HL-60/S4 (cell line): ENCODE measurements around the gene GNG12.

Experiments
- in situ Hi-C: fragments of 300-500 bp; cut with MboI; formaldehyde crosslinking; loops from 2 replicates; pipeline ENCODE4 v1.14.3; 2022; ENCODE audit warnings: low sequenced_read_pairs

Gene GNG12

DNA sequence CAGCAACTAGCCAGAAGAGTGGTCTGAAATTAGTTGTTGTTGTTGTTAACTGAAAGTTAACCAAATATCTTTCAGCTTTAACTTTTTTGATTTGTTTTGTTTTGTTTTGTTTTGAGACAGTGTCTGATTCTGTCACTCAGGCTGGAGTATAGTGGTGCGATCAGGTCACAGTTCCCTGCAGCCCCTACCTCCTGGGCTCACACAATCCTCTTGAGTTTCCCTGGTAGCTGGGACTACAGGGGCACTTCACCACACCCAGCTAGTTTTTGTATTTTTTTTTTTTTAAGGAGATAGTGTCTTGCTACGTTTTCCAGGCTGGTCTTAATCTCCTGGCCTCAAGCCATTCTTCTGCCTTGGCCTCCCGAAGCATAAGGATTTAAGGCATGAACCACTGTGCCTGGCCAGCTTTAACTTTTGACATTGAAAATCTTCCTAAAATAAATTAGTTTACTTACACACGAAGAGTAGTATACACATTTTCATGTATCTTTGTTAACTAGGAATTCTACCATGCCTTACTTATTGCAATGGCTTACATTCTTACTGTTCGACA, 45.0 kb downstream of the GNG12 start:
- in situ Hi-C loops: no loop called here

- in situ Hi-C loops: no loop called here
Observed at GRCh38 chr1:67787746-67788145, 45.5 kb downstream of the GNG12 start.

DNA sequence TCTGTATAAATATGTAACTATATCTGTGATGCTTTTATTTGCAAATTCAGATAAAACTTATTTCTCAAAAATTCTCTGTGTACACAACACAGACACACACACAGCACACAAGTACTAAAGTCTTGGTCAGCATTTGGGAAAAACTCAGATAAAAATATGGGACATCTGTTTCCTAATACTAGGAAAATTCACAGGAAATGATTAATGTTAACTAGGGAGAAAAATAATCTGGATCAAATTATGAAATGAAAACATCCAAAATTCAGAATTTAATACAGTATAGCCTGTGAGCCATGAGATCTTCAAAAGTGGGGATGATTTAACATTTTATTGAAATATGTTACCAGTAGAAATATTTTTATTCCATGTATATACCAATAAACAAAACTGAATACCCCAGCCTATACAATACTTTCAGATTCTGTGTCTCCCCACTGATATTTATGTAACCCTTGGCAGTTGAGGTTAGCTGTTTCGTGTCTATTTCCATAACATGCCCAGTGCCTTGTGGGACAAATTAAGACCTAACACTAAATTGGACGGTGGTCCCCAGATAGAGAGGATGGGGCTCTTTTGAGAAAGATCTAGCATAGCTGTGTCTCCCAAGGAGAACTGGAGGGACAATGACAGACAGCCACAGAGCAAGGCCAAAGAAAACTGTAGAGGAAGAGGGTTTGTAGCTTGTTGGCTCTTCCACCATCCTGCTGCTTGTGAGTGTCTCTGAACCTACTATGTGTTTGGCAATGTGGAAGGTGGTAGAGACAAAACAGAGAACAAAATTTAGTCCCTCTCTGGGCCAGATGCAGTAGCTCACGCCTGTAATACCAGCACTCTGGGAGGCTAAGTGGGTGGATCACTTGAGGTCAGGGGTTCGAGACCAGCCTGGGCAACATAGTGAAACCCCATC, 47.2 kb downstream of the GNG12 start:
- in situ Hi-C loops: no loop called here

GRCh38 chr1:67784545-67785186, 48.6 kb downstream of the GNG12 start:
- in situ Hi-C loops: no loop called here

DNA sequence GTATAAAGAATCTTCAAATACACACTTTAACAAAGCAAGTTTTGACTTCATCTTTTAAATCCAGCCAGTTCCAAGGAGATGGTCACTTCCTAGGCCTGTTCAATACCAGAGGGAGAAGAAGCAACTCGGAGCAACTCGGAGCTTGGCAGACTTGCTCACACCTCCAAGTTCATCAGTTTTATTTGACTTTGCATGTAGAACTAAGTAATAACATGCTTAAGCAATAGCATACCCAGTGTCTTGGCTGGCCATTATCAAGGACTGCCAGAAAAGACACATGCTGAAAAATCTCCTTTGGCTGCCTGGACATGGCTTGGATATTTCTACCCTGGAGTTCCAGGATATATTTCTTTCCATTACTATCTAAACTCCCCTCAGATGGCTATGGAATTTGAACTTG, 52.6 kb downstream of the GNG12 start:
- in situ Hi-C loops: no loop called here

GRCh38 chr1:67777440-67777839, 55.8 kb downstream of the GNG12 start:
- in situ Hi-C loops: no loop called here

DNA sequence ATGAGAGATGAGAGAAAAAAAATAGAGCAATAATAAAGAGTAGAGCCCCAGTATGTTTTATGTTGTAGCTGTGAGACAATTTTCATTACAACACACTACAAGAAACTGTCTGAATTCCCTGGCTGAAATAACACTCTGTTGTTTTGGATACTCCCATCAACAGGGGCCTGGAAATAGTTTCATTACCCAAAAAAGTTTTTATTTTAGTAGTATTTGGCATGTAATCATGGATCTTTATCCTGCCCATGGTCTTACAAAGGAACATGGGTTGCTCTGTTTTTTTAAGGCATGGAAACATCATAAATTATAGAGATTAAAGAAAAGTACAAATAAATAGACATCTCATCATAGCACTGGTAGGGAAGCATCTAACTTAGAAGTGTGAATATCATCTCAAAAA, 56.3 kb downstream of the GNG12 start:
- in situ Hi-C loops: no loop called here

- in situ Hi-C loops: no loop called here
Observed at GRCh38 chr1:67773462-67773861, 59.8 kb downstream of the GNG12 start.

GRCh38 chr1:67771749-67772148, 61.5 kb downstream of the GNG12 start:
- in situ Hi-C loops: no loop called here

DNA sequence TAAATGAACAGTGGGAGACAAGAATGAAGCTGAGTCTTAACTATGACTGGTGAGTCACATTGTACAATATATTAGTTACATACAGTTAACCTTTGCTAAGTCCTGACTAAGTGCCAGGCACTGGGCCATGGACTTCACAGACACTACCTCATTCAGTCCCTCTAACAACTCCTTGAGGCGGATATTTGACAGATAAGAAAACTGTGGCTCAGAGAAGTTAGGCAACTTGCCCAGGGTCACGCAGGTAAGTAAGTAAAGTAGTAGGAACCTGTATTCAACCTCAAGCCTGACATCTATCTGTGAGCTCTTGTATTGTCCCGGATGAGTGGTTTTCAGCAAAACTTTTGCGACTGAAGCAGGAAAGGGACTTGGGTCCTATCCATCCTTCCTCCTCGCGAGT, 62.1 kb downstream of the GNG12 start:
- in situ Hi-C loops: no loop called here

DNA sequence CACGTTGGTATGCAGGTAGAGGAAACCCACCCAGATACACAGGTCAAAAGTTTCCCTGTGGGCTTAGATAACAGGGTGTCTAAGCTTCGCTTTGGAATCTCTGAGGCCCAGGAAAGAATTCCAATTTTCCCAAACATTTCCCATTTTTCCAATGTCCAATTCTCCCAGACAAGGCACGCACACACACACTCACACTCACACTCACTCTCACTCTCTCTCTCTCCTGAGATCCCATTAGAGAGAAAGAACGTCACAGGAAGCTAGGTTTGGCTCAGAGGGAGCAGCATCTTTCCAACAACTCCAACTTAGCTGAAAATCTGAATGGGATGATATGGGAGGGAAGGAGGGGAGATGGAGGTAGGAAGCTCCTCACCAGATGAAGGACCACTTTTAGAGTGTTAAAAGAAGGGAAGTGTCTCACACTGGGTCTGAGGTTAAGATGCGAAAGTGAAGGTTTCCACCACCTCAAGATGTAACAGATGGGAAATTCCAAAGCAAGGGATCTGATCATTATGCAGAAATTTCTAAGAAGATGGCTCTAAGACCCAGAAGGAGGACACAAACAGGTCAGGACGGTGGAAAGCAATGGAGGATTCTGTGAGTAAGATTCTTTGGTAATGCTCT, 63.5 kb downstream of the GNG12 start:
- in situ Hi-C loops: loop anchor here (10.0 kb wide), 1 partner anchor 215 kb away; no protein-coding TSS in a partner anchor

DNA sequence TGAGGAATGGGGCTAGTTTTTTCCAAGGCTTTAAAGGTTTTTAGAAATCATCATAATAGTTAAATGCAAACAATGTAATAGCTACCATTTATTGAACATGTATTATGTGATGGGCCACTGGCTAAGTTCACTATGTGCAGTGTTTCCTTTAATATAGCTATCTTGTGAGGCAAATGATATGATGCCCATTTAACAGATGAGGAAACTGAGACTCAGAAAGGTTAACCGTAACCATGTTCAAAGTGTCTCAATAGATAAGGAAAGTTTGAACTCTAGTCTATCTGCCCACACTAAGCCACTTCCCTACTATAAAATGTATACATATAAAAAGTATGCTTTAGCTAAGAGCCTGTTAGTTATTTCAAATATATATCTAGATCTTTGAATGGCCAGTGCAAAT, 64.8 kb downstream of the GNG12 start:
- in situ Hi-C loops: loop anchor here (10.0 kb wide), 1 partner anchor 214 kb away; no protein-coding TSS in a partner anchor

DNA sequence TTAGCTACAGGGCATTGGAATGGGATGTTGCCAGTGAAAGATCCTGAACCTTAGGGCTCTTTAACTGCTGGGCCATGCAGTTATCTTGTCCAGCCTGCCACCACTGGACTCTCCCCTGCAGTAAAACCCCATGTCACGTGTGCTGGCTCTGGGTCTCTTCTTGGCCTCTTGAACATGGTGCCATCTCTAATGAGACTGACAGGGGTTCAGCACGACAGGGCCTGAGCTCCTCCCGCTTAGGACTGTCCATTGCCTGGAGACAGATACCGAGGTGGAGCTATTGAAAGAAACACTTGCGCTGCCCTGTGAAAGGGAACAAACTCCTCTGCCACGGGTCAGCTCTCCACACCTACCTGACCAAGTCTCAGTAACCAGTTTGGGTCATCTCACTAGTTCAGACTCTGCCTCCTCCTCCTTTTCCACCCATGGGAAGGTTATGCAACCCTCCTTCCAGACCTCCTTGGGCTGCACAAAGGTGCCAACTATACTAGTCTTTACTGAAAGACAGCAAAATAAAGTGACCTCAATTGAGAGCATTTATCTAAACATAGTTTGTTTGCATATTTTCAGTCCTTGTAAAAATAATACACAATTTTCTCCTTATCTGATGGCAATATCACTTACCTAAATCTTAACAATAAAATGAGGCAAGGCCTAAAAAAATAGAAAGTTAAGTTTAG, 66.0 kb downstream of the GNG12 start:
- in situ Hi-C loops: loop anchor here (10.0 kb wide), 1 partner anchor 212 kb away; no protein-coding TSS in a partner anchor

GRCh38 chr1:67766141-67766978, 66.9 kb downstream of the GNG12 start:
- in situ Hi-C loops: loop anchor here (10.0 kb wide), 1 partner anchor 212 kb away; no protein-coding TSS in a partner anchor

DNA sequence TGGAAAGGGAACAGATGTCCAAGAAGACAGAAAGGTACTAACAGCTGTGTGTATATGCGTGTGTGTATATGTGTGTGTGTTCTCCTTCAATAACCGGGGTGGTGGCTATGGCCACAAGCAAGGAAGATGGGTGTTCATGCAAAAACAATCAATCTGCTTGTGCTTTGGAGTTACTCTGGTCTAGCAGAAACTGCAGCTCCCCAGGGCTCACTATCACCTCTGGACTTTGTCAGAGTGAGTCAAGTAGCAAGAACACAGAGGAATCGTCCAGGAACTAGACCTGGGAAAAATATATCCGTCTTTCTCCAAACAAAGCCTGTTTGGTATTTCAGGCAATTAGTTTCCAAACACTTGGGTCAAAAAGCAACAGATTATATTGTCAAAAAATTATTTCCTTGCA, 68.6 kb downstream of the GNG12 start:
- in situ Hi-C loops: loop anchor here (10.0 kb wide), 1 partner anchor 210 kb away; no protein-coding TSS in a partner anchor

GRCh38 chr1:67761730-67762129, 71.5 kb downstream of the GNG12 start:
- in situ Hi-C loops: loop anchor here (10.0 kb wide), 1 partner anchor 207 kb away; no protein-coding TSS in a partner anchor

DNA sequence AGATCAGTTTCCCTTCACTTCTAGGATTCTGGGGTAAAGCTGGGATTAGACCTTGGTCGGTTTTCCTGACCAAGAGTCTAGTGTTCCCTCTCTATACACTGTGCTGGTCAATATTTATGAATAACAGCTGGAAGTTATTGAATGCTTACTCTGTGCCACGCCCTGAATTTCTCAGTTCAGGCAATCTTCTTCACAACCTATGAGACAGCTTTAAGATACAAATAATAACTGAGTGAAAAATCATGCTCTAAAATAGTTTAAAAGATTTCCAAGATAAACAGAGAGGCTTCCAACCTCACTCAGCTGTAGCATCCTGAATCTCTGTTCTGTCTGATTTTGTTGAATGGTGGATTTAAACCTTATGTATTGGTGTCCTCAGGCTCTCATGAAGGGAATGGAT, 72.2 kb downstream of the GNG12 start:
- in situ Hi-C loops: loop anchor here (10.0 kb wide), 1 partner anchor 206 kb away; no protein-coding TSS in a partner anchor

GRCh38 chr1:67760030-67760821, 73.0 kb downstream of the GNG12 start:
- in situ Hi-C loops: loop anchor here (10.0 kb wide), 1 partner anchor 205 kb away; no protein-coding TSS in a partner anchor

DNA sequence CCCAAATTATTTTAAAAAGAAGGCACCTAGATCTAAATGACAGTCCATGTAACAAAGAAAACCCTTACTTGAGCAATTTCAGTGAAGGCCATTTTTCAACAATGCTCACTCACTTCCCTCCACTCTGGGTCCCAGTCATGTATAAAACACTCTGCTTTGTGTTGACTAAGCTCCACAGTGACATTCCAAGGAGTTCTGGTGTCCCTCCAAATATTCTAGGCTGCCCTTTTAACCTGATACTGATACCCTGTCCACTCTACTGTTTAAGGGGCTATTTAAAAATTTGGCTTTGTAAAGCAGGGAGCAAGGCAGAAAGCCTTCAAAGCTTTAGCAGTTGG, 73.6 kb downstream of the GNG12 start:
- in situ Hi-C loops: loop anchor here (10.0 kb wide), 1 partner anchor 205 kb away; no protein-coding TSS in a partner anchor
